Measurements from ENCODE around the gene GPX8. TPM values are rescaled to one million over a fixed set of nuclear protein-coding genes. Genes with fewer than 3 reads are reported as not detected.

The GPX8 gene
- total RNA-seq, 4 donors from 2014 or later, result 9.2 to 32.7 (median 11.5) TPM

DNA sequence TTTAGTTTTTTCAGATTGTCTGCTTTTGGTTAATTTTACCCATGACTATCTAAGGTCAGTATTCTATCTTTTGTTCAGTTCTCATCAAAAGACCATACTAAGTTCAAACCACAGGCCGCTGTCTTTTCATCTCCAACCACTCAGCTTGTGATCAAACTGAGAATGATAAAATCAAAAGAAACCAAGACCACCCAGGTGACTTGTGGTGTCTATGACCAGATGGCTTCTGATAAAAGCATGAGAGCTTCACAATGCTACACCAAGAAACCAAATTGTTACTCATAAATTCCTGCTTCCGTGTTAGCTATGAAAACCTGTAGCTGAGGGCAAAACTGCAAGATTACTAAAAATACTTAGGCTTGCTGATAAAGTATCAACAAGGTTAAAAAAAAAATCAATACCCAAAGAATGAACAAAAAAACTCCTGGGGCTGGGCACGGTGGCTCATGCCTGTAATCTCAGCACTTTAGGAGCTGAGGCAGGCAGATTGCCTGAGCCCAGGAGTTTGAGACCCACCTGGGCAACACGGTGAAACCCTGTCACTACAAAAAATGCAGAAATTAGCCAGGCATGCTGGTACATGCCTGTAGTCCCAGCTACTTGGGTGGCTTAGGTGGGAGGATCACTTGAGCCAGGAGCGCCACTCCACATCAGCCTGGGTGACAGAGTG, 25.8 kb upstream of the GPX8 start:
- no peak for ATAC-seq
- peaks cover 0 to 13% (median 0%) of the 10 kb centered on the region in 3 donors for H3K9me3 ChIP-seq
- H3K4me3 ChIP-seq, result no peak overlapping the region
- H3K27ac ChIP-seq, result no peak overlapping the region
- H3K4me1 ChIP-seq, result no peaks in the 10 kb centered on the region
- WGBS, 2 donors (ENCODE audit: low coverage in 1 of 2), result 56 to 70% methylated on average over 2 to 4 of the region's 5 CpGs
- no peak for TF ChIP-seq POLR2AphosphoS5 (IDR thresholded peaks at IDR 0.05)
- TF ChIP-seq, protein P1, sequence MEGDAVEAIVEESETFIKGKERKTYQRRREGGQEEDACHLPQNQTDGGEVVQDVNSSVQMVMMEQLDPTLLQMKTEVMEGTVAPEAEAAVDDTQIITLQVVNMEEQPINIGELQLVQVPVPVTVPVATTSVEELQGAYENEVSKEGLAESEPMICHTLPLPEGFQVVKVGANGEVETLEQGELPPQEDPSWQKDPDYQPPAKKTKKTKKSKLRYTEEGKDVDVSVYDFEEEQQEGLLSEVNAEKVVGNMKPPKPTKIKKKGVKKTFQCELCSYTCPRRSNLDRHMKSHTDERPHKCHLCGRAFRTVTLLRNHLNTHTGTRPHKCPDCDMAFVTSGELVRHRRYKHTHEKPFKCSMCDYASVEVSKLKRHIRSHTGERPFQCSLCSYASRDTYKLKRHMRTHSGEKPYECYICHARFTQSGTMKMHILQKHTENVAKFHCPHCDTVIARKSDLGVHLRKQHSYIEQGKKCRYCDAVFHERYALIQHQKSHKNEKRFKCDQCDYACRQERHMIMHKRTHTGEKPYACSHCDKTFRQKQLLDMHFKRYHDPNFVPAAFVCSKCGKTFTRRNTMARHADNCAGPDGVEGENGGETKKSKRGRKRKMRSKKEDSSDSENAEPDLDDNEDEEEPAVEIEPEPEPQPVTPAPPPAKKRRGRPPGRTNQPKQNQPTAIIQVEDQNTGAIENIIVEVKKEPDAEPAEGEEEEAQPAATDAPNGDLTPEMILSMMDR (IDR thresholded peaks at IDR 0.05), result no peak
- no peak for TF ChIP-seq POLR2A (IDR thresholded peaks at IDR 0.05)
- TF ChIP-seq EP300 (IDR thresholded peaks at IDR 0.05), result no peak
- H3K27me3 ChIP-seq, result peaks cover 9% of the 10 kb centered on the region
- H3K36me3 ChIP-seq, result no peaks in the 10 kb centered on the region

DNA sequence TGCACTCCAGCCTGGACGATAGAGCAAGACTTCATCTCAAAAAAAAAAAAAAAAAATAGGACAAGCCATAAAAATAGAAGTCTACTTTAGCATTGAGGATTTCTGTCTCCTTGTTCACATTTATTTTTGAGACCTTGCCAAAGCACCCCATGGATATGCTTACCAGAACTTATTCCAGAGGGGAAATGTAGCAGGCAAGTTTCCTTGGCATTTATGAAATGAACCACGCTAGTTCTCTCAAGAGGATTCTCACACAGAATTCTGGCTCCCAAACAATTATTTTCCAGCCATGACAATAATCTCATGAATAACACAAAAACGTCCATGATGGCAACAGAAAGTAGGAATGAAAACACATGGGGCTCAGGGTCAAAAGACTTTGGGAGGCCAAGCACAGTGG, 23.4 kb upstream of the GPX8 start:
- WGBS, 2 donors (ENCODE audit: low coverage in 1 of 2), result 38 to 43% methylated on average over 2 to 3 of the region's 3 CpGs
- Histone ChIP-seq H3K27me3 (peaks cover 9% of the 10 kb centered on the region), H3K4me3 (no peak overlapping the region), H3K9me3 (no peaks in the 10 kb centered on the region), H3K36me3 (no peaks in the 10 kb centered on the region), H3K27ac (no peak overlapping the region), H3K4me1 (no peaks in the 10 kb centered on the region)
- TF ChIP-seq, protein P1 (IDR thresholded peaks at IDR 0.05), result no peak
- TF ChIP-seq EP300 (IDR thresholded peaks at IDR 0.05) (no peak), POLR2A (IDR thresholded peaks at IDR 0.05) (no peak), POLR2AphosphoS5 (IDR thresholded peaks at IDR 0.05) (no peak)
- no peak for ATAC-seq

DNA sequence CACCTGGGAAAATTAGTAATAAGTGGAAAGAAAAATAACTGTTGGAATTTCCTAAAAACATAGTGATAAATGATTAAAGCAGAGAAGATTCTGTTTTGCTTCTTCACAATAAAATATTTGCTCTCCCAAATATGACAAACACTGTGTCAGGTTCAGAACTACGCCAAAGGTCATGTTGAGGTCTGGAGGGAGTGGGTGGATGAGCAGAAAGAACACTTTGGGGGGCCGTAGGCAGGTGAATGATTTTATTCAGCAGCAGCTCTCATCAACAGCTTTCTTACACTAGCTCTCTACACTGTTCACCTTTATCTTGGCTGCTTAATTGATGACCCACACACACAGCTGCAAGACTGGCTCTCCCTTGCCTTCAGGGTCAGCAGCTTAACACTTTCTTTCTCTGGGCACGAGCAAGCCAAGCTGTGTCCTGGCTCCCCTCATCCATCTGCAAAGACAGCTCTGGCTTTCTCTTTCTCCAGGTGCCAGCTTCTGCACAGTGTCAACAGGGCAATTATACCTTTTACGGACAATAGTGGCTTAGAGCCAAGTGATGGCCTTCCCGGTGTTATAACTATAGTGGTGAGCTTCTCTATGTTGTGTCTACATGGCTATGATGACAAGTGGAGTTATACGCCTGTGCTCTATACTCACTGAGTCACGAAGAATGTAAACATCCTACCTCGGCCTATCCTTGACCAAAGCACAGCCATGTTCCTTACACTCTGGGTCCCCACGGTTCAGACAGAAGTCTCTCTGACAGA, 18.9 kb upstream of the GPX8 start:
- Histone ChIP-seq H3K4me1 (no peaks in the 10 kb centered on the region), H3K4me3 (no peak overlapping the region), H3K9me3 (no peaks in the 10 kb centered on the region), H3K36me3 (no peaks in the 10 kb centered on the region), H3K27ac (no peak overlapping the region), H3K27me3 (peaks cover 20% of the 10 kb centered on the region)
- 35 to 39% methylated on average over 8 to 9 of the region's 9 CpGs for WGBS, 2 donors (ENCODE audit: low coverage in 1 of 2)
- TF ChIP-seq, protein P1 (IDR thresholded peaks at IDR 0.05), result no peak
- TF ChIP-seq POLR2A (IDR thresholded peaks at IDR 0.05) (no peak), EP300 (IDR thresholded peaks at IDR 0.05) (no peak), POLR2AphosphoS5 (IDR thresholded peaks at IDR 0.05) (no peak)
- no peak for ATAC-seq

DNA sequence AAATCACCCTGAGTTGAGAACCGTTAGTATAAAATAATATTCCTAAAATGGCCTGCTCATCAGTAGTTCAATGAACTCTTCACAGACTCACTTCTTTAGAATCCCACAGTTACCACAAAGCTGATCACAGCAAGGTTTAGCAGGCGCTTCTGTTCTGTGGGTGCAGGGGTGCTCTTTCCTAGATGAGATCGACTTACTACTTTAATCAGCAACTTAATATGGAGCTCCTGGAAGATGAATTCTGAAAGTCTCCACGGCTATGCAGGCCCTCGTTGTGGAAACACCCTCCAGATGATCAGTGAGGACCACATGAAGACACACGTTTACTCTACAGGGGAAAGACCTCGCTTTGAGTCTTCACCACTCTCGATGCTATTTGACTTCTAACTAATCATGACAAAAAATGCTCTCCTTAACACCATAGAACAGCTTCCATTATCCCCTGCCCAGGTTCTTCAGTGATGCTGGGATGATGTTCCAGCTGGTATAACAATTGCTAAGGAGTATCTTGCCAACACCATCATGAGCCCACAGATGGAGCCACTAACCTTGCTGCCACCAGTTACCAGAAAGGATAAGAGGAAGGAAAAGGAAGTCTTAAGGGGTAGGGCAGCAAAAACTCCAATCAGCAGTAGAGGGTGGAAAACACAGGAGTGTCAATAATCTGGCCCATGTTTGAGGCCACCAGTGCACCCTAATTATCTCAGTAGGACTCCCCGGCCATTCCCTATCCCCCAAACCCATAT, 17.9 kb upstream of the GPX8 start:
- TF ChIP-seq POLR2A (IDR thresholded peaks at IDR 0.05), result no peak
- TF ChIP-seq, protein P1 (IDR thresholded peaks at IDR 0.05), result no peak
- Histone ChIP-seq H3K27me3 (peaks cover 16% of the 10 kb centered on the region), H3K27ac (no peak overlapping the region), H3K4me3 (no peak overlapping the region), H3K4me1 (no peaks in the 10 kb centered on the region), H3K36me3 (no peaks in the 10 kb centered on the region), H3K9me3 (no peaks in the 10 kb centered on the region)
- ATAC-seq, result no peak
- 93 to 94% methylated on average over 8 to 9 of the region's 9 CpGs for WGBS, 2 donors (ENCODE audit: low coverage in 1 of 2)

Data from gastroesophageal sphincter (tissue), 4 donors.